Effector memory CD8-positive, alpha-beta T cell (primary cell): Measurements from ENCODE around the gene CIT.

Source experiments
- ATAC-seq: fragments of 150-1000 bp; cut with Tn5 transposase; replicated peaks from 2 replicates; pipeline ENCODE4 v1.10.0; 2021; ENCODE audit warnings: mild to moderate bottlenecking, moderate library complexity
- DNase-seq, 3 experiments: peaks; one replicate each; pipeline ENCODE4 v3.0.0; 2021
- H3K27ac Mint-ChIP-seq, 2 donors: one replicate each; pipeline ENCODE4 v1.8.0; 2022; ENCODE audit warnings: mild to moderate bottlenecking in 2 of 2, mixed read lengths in 2 of 2, moderate library complexity in 2 of 2
- H3K27me3 Mint-ChIP-seq, 2 donors: one replicate each; pipeline ENCODE4 v1.8.0; 2022; ENCODE audit warnings: mixed read lengths in 2 of 2
- H3K36me3 Mint-ChIP-seq: one replicate; pipeline ENCODE4 v1.8.0; 2022; ENCODE audit warnings: mild to moderate bottlenecking, moderate library complexity, mixed read lengths; ENCODE audit not compliant: insufficient read depth
- H3K4me1 Mint-ChIP-seq, 2 donors: one replicate each; pipeline ENCODE4 v1.8.0; 2022; ENCODE audit warnings: low read depth in 2 of 2, mixed read lengths in 2 of 2
- H3K4me3 Mint-ChIP-seq, 2 donors: one replicate each; pipeline ENCODE4 v1.8.0; 2022; ENCODE audit warnings: mild to moderate bottlenecking in 2 of 2, mixed read lengths in 2 of 2, moderate library complexity in 2 of 2
- H3K9me3 Mint-ChIP-seq, 2 donors: one replicate each; pipeline ENCODE4 v1.8.0; 2022; ENCODE audit warnings: mixed read lengths in 2 of 2

Gene CIT

GRCh38 chr12:119808441-119808840 lies 68.7 kb downstream of the CIT start:
- Mint-ChIP-seq H3K27me3 (no peaks in the 10 kb centered on the region), H3K27ac (no peak overlapping the region), H3K9me3 (peaks cover 0 to 1% of the 10 kb centered on the region in 2 donors), H3K36me3 (no peaks in the 10 kb centered on the region), H3K4me1 (peaks cover 2 to 7% of the 10 kb centered on the region in 2 donors), H3K4me3 (no peak overlapping the region)
- no peak for ATAC-seq
- no peak for DNase-seq

- DNase-seq (no peak), ATAC-seq (no peak)
- H3K9me3 Mint-ChIP-seq: peaks cover 0 to 1% of the 10 kb centered on the region in 2 donors
- no peak overlapping the region for H3K4me3 Mint-ChIP-seq
- no peaks in the 10 kb centered on the region for H3K27me3 Mint-ChIP-seq
- no peaks in the 10 kb centered on the region for H3K36me3 Mint-ChIP-seq
- H3K27ac Mint-ChIP-seq: no peak overlapping the region
- H3K4me1 Mint-ChIP-seq: peaks cover 2 to 7% of the 10 kb centered on the region in 2 donors
Measured at GRCh38 chr12:119807380-119807779, 69.7 kb downstream of the CIT start.

GRCh38 chr12:119804011-119804641 lies 73.0 kb downstream of the CIT start:
- DNase-seq: no peak
- Mint-ChIP-seq H3K27ac (no peak overlapping the region), H3K4me3 (no peak overlapping the region)

GRCh38 chr12:119803381-119803791 lies 73.7 kb downstream of the CIT start:
- no peak for ATAC-seq
- Mint-ChIP-seq H3K9me3 (peaks cover 0 to 1% of the 10 kb centered on the region in 2 donors), H3K27ac (no peak overlapping the region), H3K4me3 (no peak overlapping the region), H3K27me3 (no peaks in the 10 kb centered on the region), H3K36me3 (peaks cover 2% of the 10 kb centered on the region), H3K4me1 (no peaks in the 10 kb centered on the region)
- no peak for DNase-seq

More at GRCh38 chr12:119804011-119804641, 73.0 kb downstream of the CIT start:
- peaks cover 0 to 1% of the 10 kb centered on the region in 2 donors for H3K9me3 Mint-ChIP-seq
- H3K36me3 Mint-ChIP-seq: peaks cover 2% of the 10 kb centered on the region
- H3K4me1 Mint-ChIP-seq: peaks cover under 1 to 6% of the 10 kb centered on the region in 2 donors
- H3K27me3 Mint-ChIP-seq: no peaks in the 10 kb centered on the region
- ATAC-seq: no peak

- Mint-ChIP-seq H3K4me1 (no peaks in the 10 kb centered on the region), H3K27me3 (no peaks in the 10 kb centered on the region), H3K27ac (no peak overlapping the region), H3K4me3 (no peak overlapping the region), H3K36me3 (peaks cover 2% of the 10 kb centered on the region), H3K9me3 (peaks cover 0 to 1% of the 10 kb centered on the region in 2 donors)
- no peak for DNase-seq
- ATAC-seq: no peak
Measured at GRCh38 chr12:119802472-119802871, 74.6 kb downstream of the CIT start.

- ATAC-seq (no peak), DNase-seq (no peak)
- no peaks in the 10 kb centered on the region for H3K27me3 Mint-ChIP-seq
- no peaks in the 10 kb centered on the region for H3K4me1 Mint-ChIP-seq
- H3K27ac Mint-ChIP-seq: no peak overlapping the region
- H3K4me3 Mint-ChIP-seq: no peak overlapping the region
- peaks cover 2% of the 10 kb centered on the region for H3K36me3 Mint-ChIP-seq
- no peaks in the 10 kb centered on the region for H3K9me3 Mint-ChIP-seq
Measured at GRCh38 chr12:119797090-119797489, 80.0 kb downstream of the CIT start.

GRCh38 chr12:119796292-119796691 lies 80.8 kb downstream of the CIT start:
- Mint-ChIP-seq H3K27me3 (no peaks in the 10 kb centered on the region), H3K4me3 (no peak overlapping the region), H3K27ac (no peak overlapping the region), H3K36me3 (peaks cover under 1% of the 10 kb centered on the region), H3K9me3 (no peaks in the 10 kb centered on the region), H3K4me1 (no peaks in the 10 kb centered on the region)
- ATAC-seq (no peak), DNase-seq (no peak)

GRCh38 chr12:119791453-119791852 lies 85.7 kb downstream of the CIT start:
- ATAC-seq: no peak

GRCh38 chr12:119788786-119789185 lies 88.3 kb downstream of the CIT start:
- Mint-ChIP-seq H3K9me3 (no peaks in the 10 kb centered on the region), H3K4me3 (no peak overlapping the region), H3K27ac (no peak overlapping the region), H3K27me3 (no peaks in the 10 kb centered on the region), H3K36me3 (no peaks in the 10 kb centered on the region), H3K4me1 (peaks cover 0 to 3% of the 10 kb centered on the region in 2 donors)
- ATAC-seq (no peak), DNase-seq (no peak)

More at GRCh38 chr12:119791453-119791852, 85.7 kb downstream of the CIT start:
- Mint-ChIP-seq H3K27ac (no peak overlapping the region), H3K9me3 (no peaks in the 10 kb centered on the region), H3K27me3 (no peaks in the 10 kb centered on the region), H3K4me1 (no peaks in the 10 kb centered on the region), H3K36me3 (no peaks in the 10 kb centered on the region), H3K4me3 (no peak overlapping the region)
- no peak for DNase-seq

- Mint-ChIP-seq H3K27ac (no peak overlapping the region), H3K4me3 (no peak overlapping the region)
- no peak for ATAC-seq
Measured at GRCh38 chr12:119786539-119786938, 90.6 kb downstream of the CIT start.

GRCh38 chr12:119784673-119785072 lies 92.4 kb downstream of the CIT start:
- Mint-ChIP-seq H3K27ac (no peak overlapping the region), H3K4me3 (no peak overlapping the region), H3K4me1 (peaks cover 0 to 3% of the 10 kb centered on the region in 2 donors), H3K36me3 (no peaks in the 10 kb centered on the region), H3K27me3 (no peaks in the 10 kb centered on the region), H3K9me3 (no peaks in the 10 kb centered on the region)
- DNase-seq: no peak
- no peak for ATAC-seq

More at GRCh38 chr12:119786539-119786938, 90.6 kb downstream of the CIT start:
- no peaks in the 10 kb centered on the region for H3K36me3 Mint-ChIP-seq
- H3K4me1 Mint-ChIP-seq: peaks cover 0 to 3% of the 10 kb centered on the region in 2 donors
- no peak for DNase-seq
- no peaks in the 10 kb centered on the region for H3K9me3 Mint-ChIP-seq
- no peaks in the 10 kb centered on the region for H3K27me3 Mint-ChIP-seq

- H3K27me3 Mint-ChIP-seq: no peaks in the 10 kb centered on the region
- no peaks in the 10 kb centered on the region for H3K9me3 Mint-ChIP-seq
- ATAC-seq: peak; percentile 41
- DNase-seq: no peak
- H3K4me1 Mint-ChIP-seq: peaks cover 0 to 3% of the 10 kb centered on the region in 2 donors
- no peak overlapping the region for H3K4me3 Mint-ChIP-seq
- H3K27ac Mint-ChIP-seq: peak overlapping the region in 1 of 2 donors; percentile 87
- no peaks in the 10 kb centered on the region for H3K36me3 Mint-ChIP-seq
Measured at GRCh38 chr12:119783787-119784186, 93.3 kb downstream of the CIT start.

- Mint-ChIP-seq H3K4me1 (peaks cover 0 to 3% of the 10 kb centered on the region in 2 donors), H3K36me3 (no peaks in the 10 kb centered on the region), H3K9me3 (no peaks in the 10 kb centered on the region), H3K4me3 (no peak overlapping the region), H3K27me3 (no peaks in the 10 kb centered on the region), H3K27ac (no peak overlapping the region)
- no peak for ATAC-seq
- DNase-seq: no peak
Measured at GRCh38 chr12:119781804-119782203, 95.3 kb downstream of the CIT start.

- peaks cover 0 to 3% of the 10 kb centered on the region in 2 donors for H3K4me1 Mint-ChIP-seq
- no peaks in the 10 kb centered on the region for H3K27me3 Mint-ChIP-seq
- ATAC-seq: no peak
- no peaks in the 10 kb centered on the region for H3K9me3 Mint-ChIP-seq
- DNase-seq: no peak
- H3K36me3 Mint-ChIP-seq: no peaks in the 10 kb centered on the region
- no peak overlapping the region for H3K4me3 Mint-ChIP-seq
- no peak overlapping the region for H3K27ac Mint-ChIP-seq
Measured at GRCh38 chr12:119780786-119781434, 96.2 kb downstream of the CIT start.
